ENCODE results near the gene ADAR. TPM values are rescaled to one million over a fixed set of nuclear protein-coding genes. Genes with fewer than 3 reads are reported as not detected.

The ADAR gene
- total and polyA plus RNA-seq, 2 of the 8 experiments (the other 6 are each of a cell fraction or from before 2014, with no cell fraction given) = 125 to 242 TPM

- TF ChIP-seq, protein P1, sequence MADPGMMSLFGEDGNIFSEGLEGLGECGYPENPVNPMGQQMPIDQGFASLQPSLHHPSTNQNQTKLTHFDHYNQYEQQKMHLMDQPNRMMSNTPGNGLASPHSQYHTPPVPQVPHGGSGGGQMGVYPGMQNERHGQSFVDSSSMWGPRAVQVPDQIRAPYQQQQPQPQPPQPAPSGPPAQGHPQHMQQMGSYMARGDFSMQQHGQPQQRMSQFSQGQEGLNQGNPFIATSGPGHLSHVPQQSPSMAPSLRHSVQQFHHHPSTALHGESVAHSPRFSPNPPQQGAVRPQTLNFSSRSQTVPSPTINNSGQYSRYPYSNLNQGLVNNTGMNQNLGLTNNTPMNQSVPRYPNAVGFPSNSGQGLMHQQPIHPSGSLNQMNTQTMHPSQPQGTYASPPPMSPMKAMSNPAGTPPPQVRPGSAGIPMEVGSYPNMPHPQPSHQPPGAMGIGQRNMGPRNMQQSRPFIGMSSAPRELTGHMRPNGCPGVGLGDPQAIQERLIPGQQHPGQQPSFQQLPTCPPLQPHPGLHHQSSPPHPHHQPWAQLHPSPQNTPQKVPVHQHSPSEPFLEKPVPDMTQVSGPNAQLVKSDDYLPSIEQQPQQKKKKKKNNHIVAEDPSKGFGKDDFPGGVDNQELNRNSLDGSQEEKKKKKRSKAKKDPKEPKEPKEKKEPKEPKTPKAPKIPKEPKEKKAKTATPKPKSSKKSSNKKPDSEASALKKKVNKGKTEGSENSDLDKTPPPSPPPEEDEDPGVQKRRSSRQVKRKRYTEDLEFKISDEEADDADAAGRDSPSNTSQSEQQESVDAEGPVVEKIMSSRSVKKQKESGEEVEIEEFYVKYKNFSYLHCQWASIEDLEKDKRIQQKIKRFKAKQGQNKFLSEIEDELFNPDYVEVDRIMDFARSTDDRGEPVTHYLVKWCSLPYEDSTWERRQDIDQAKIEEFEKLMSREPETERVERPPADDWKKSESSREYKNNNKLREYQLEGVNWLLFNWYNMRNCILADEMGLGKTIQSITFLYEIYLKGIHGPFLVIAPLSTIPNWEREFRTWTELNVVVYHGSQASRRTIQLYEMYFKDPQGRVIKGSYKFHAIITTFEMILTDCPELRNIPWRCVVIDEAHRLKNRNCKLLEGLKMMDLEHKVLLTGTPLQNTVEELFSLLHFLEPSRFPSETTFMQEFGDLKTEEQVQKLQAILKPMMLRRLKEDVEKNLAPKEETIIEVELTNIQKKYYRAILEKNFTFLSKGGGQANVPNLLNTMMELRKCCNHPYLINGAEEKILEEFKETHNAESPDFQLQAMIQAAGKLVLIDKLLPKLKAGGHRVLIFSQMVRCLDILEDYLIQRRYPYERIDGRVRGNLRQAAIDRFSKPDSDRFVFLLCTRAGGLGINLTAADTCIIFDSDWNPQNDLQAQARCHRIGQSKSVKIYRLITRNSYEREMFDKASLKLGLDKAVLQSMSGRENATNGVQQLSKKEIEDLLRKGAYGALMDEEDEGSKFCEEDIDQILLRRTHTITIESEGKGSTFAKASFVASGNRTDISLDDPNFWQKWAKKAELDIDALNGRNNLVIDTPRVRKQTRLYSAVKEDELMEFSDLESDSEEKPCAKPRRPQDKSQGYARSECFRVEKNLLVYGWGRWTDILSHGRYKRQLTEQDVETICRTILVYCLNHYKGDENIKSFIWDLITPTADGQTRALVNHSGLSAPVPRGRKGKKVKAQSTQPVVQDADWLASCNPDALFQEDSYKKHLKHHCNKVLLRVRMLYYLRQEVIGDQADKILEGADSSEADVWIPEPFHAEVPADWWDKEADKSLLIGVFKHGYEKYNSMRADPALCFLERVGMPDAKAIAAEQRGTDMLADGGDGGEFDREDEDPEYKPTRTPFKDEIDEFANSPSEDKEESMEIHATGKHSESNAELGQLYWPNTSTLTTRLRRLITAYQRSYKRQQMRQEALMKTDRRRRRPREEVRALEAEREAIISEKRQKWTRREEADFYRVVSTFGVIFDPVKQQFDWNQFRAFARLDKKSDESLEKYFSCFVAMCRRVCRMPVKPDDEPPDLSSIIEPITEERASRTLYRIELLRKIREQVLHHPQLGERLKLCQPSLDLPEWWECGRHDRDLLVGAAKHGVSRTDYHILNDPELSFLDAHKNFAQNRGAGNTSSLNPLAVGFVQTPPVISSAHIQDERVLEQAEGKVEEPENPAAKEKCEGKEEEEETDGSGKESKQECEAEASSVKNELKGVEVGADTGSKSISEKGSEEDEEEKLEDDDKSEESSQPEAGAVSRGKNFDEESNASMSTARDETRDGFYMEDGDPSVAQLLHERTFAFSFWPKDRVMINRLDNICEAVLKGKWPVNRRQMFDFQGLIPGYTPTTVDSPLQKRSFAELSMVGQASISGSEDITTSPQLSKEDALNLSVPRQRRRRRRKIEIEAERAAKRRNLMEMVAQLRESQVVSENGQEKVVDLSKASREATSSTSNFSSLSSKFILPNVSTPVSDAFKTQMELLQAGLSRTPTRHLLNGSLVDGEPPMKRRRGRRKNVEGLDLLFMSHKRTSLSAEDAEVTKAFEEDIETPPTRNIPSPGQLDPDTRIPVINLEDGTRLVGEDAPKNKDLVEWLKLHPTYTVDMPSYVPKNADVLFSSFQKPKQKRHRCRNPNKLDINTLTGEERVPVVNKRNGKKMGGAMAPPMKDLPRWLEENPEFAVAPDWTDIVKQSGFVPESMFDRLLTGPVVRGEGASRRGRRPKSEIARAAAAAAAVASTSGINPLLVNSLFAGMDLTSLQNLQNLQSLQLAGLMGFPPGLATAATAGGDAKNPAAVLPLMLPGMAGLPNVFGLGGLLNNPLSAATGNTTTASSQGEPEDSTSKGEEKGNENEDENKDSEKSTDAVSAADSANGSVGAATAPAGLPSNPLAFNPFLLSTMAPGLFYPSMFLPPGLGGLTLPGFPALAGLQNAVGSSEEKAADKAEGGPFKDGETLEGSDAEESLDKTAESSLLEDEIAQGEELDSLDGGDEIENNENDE (IDR thresholded peaks at IDR 0.05; ENCODE audit: insufficient replicate concordance, low read length) = no peak
- TF ChIP-seq MAFK (IDR thresholded peaks at IDR 0.05; ENCODE audit: low read depth, low read length) (no peak), RNF2 (IDR thresholded peaks at IDR 0.05; ENCODE audit: borderline replicate concordance, low read depth, low read length, missing control alignments, poor library complexity, severe bottlenecking) (no peak), NRF1 (IDR thresholded peaks at IDR 0.05; ENCODE audit: low read depth, low read length) (no peak), SAP30 (IDR thresholded peaks at IDR 0.05; ENCODE audit: insufficient read depth, insufficient replicate concordance, low read length) (no peak)
- TF ChIP-seq, protein P2, sequence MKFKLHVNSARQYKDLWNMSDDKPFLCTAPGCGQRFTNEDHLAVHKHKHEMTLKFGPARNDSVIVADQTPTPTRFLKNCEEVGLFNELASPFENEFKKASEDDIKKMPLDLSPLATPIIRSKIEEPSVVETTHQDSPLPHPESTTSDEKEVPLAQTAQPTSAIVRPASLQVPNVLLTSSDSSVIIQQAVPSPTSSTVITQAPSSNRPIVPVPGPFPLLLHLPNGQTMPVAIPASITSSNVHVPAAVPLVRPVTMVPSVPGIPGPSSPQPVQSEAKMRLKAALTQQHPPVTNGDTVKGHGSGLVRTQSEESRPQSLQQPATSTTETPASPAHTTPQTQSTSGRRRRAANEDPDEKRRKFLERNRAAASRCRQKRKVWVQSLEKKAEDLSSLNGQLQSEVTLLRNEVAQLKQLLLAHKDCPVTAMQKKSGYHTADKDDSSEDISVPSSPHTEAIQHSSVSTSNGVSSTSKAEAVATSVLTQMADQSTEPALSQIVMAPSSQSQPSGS (IDR thresholded peaks at IDR 0.05; ENCODE audit: low read length) = no peak
Measured at GRCh38 chr1:154539486-154540483, 68.2 kb downstream of the ADAR start (continued).
